ENCODE data around the gene PDE11A.

Gene PDE11A

GRCh38 chr2:177599139-177599688, 473.4 kb downstream of the PDE11A start:
- DNase-seq (ENCODE audit: low read depth in 2 of 2) = no peak

- DNase-seq (ENCODE audit: low read depth in 2 of 2) = no peak
Measured at GRCh38 chr2:177598326-177599138, 474.0 kb downstream of the PDE11A start.

- no peak for DNase-seq (ENCODE audit: low read depth in 2 of 2)
Measured at GRCh38 chr2:177597759-177598158, 474.8 kb downstream of the PDE11A start.

- no peak for DNase-seq (ENCODE audit: low read depth in 2 of 2)
Measured at GRCh38 chr2:177596866-177597265, 475.7 kb downstream of the PDE11A start.

GRCh38 chr2:177595126-177595845, 477.3 kb downstream of the PDE11A start:
- no peak for DNase-seq (ENCODE audit: low read depth in 2 of 2)

- no peak for DNase-seq (ENCODE audit: low read depth in 2 of 2)
Measured at GRCh38 chr2:177593402-177593801, 479.2 kb downstream of the PDE11A start.

- DNase-seq (ENCODE audit: low read depth in 2 of 2) = no peak
Measured at GRCh38 chr2:177592945-177593344, 479.6 kb downstream of the PDE11A start.

- no peak for DNase-seq (ENCODE audit: low read depth in 2 of 2)
Measured at GRCh38 chr2:177592397-177592796, 480.2 kb downstream of the PDE11A start.

GRCh38 chr2:177589186-177589585, 483.4 kb downstream of the PDE11A start:
- no peak for DNase-seq (ENCODE audit: low read depth in 2 of 2)

GRCh38 chr2:177588671-177589070, 483.9 kb downstream of the PDE11A start:
- no peak for DNase-seq (ENCODE audit: low read depth in 2 of 2)

GRCh38 chr2:177587371-177587770, 485.2 kb downstream of the PDE11A start:
- DNase-seq (ENCODE audit: low read depth in 2 of 2) = no peak

- DNase-seq (ENCODE audit: low read depth in 2 of 2) = no peak
Measured at GRCh38 chr2:177586154-177586553, 486.4 kb downstream of the PDE11A start.

GRCh38 chr2:177585234-177585863, 487.2 kb downstream of the PDE11A start:
- no peak for DNase-seq (ENCODE audit: low read depth in 2 of 2)

- DNase-seq (ENCODE audit: low read depth in 2 of 2) = no peak
Measured at GRCh38 chr2:177584030-177584692, 488.4 kb downstream of the PDE11A start.

- DNase-seq (ENCODE audit: low read depth in 2 of 2) = no peak
Measured at GRCh38 chr2:177582000-177582399, 490.6 kb downstream of the PDE11A start.

GRCh38 chr2:177579486-177580036, 493.0 kb downstream of the PDE11A start:
- no peak for DNase-seq (ENCODE audit: low read depth in 2 of 2)

- DNase-seq (ENCODE audit: low read depth in 2 of 2) = no peak
Measured at GRCh38 chr2:177578454-177578853, 494.1 kb downstream of the PDE11A start.

GRCh38 chr2:177577075-177577474, 495.5 kb downstream of the PDE11A start:
- DNase-seq (ENCODE audit: low read depth in 2 of 2) = no peak

GRCh38 chr2:177575358-177575757, 497.2 kb downstream of the PDE11A start:
- DNase-seq (ENCODE audit: low read depth in 2 of 2) = no peak

- DNase-seq (ENCODE audit: low read depth in 2 of 2) = no peak
Measured at GRCh38 chr2:177574356-177574755, 498.2 kb downstream of the PDE11A start.
